ENCODE data around the gene TBATA. TPM values are rescaled to one million over a fixed set of nuclear protein-coding genes. Genes with fewer than 3 reads are reported as not detected.

Gene TBATA
- total RNA-seq, 6 experiments from 2014 or later, result not detected

- no CpG with 5 or more reads among the region's 13 CpGs for WGBS (ENCODE audit: insufficient coverage, low coverage, low lambda C conversion rate, missing lambda C conversion rate)
- Histone ChIP-seq H3K4me1 (no peaks in the 10 kb centered on the region), H3K27ac (no peak overlapping the region), H3K27me3 (no peaks in the 10 kb centered on the region), H3K9me3 (no peaks in the 10 kb centered on the region), H3K4me3 (no peak overlapping the region), H3K36me3 (no peaks in the 10 kb centered on the region)
- intact Hi-C loops (cut with DNase I), result no loop called here
- DNase-seq, result no peak
- ATAC-seq, result no peak
- no peak for TF ChIP-seq POLR2A (IDR thresholded peaks at IDR 0.05)
- no peak for TF ChIP-seq CTCF (IDR thresholded peaks at IDR 0.05)
Observed at GRCh38 chr10:70775679-70776454, 9.3 kb downstream of the TBATA start.

- DNase-seq (peak in 2 of 3 donors; percentile 46 to 79), ATAC-seq (peak in 3 of 4 donors; percentile 33 to 76 (median 64))
- Histone ChIP-seq H3K27me3 (no peaks in the 10 kb centered on the region), H3K4me1 (no peaks in the 10 kb centered on the region), H3K27ac (no peak overlapping the region), H3K4me3 (no peak overlapping the region), H3K36me3 (no peaks in the 10 kb centered on the region), H3K9me3 (no peaks in the 10 kb centered on the region)
- TF ChIP-seq POLR2A (IDR thresholded peaks at IDR 0.05) (no peak), CTCF (IDR thresholded peaks at IDR 0.05) (no peak)
- intact Hi-C loops (cut with DNase I), result no loop called here
- WGBS (ENCODE audit: insufficient coverage, low coverage, low lambda C conversion rate, missing lambda C conversion rate), result 19% methylated on average over 2 of the region's 14 CpGs
Observed at GRCh38 chr10:70774810-70775678, 10.1 kb downstream of the TBATA start.

GRCh38 chr10:70773965-70774809, 11.0 kb downstream of the TBATA start:
- intact Hi-C loops (cut with DNase I), result no loop called here
- 76% methylated on average over 4 of the region's 14 CpGs for WGBS (ENCODE audit: insufficient coverage, low coverage, low lambda C conversion rate, missing lambda C conversion rate)
- no peaks in the 10 kb centered on the region for H3K4me1 ChIP-seq
- no peaks in the 10 kb centered on the region for H3K9me3 ChIP-seq
- ATAC-seq, result no peak
- no peak for TF ChIP-seq CTCF (IDR thresholded peaks at IDR 0.05)
- no peak for TF ChIP-seq POLR2A (IDR thresholded peaks at IDR 0.05)
- no peak overlapping the region for H3K4me3 ChIP-seq
- no peaks in the 10 kb centered on the region for H3K27me3 ChIP-seq
- H3K36me3 ChIP-seq, result no peaks in the 10 kb centered on the region
- no peak for DNase-seq
- H3K27ac ChIP-seq, result no peak overlapping the region

GRCh38 chr10:70773461-70773860, 11.7 kb downstream of the TBATA start:
- intact Hi-C loops (cut with DNase I), result no loop called here
- Histone ChIP-seq H3K27me3 (no peaks in the 10 kb centered on the region), H3K27ac (no peak overlapping the region), H3K4me3 (no peak overlapping the region), H3K9me3 (no peaks in the 10 kb centered on the region), H3K4me1 (no peaks in the 10 kb centered on the region), H3K36me3 (no peaks in the 10 kb centered on the region)
- 100% methylated on average over 2 of the region's 9 CpGs for WGBS (ENCODE audit: insufficient coverage, low coverage, low lambda C conversion rate, missing lambda C conversion rate)
- DNase-seq (no peak), ATAC-seq (no peak)
- TF ChIP-seq CTCF (IDR thresholded peaks at IDR 0.05) (no peak), POLR2A (IDR thresholded peaks at IDR 0.05) (no peak)

All from right lobe of liver (tissue), 6 donors.